Activated CD8-positive, alpha-beta memory T cell treated with anti-CD3 and anti-CD28 coated beads for 36 hours (primary cell): ENCODE measurements around the gene RNF44. TPM values are rescaled to one million over a fixed set of nuclear protein-coding genes. Genes with fewer than 3 reads are reported as not detected.

ENCODE experiments used
- CTCF ChIA-PET: fragments of 350-600 bp; sonication (Branson Sonifier 250); formaldehyde crosslinking; loops from one replicate; lab custom pipeline; 2021; ENCODE audit warnings: antibody characterized with exemption; lab: Charles Lee
- POLR2A ChIA-PET: fragments of 350-600 bp; sonication (Branson Sonifier 250); formaldehyde crosslinking; loops from one replicate; lab custom pipeline; 2021; ENCODE audit warnings: antibody characterized with exemption; lab: Charles Lee
- total RNA-seq, 2 experiments: library from RNA; stranded (reverse); gene quantifications; one replicate each; pipeline ENCODE4 v1.2.3, GENCODE V29; 2021

Gene RNF44
- 10 to 100 TPM; 47.2 to 50.5 TPM for total RNA-seq

GRCh38 chr5:176536902-176537553, at the start of gene RNF44:
TSS of gene RNF44 (minus strand) at chr5:176537402. CDS start at chr5:176532472, 4,930 bp downstream.
- ChIA-PET POLR2A (interaction anchor here (0.8 to 1.6 kb wide), 4 partner anchors 13 to 149 kb away, joined by 3 to 7 read pairs (median 4); partner anchors contain the start of genes FAF2 and NOP16), CTCF (interaction anchor here (0.8 to 1.3 kb wide), 6 partner anchors 38 to 122 kb away, joined by 3 to 5 read pairs (median 4); partner anchors contain the start of gene FAF2)

- CTCF ChIA-PET: interaction anchor here (2.0 kb wide), 1 partner anchor 8 kb away, joined by 7 read pairs; no protein-coding TSS in a partner anchor
- POLR2A ChIA-PET: no interaction called here
These were observed 45.9 kb upstream of the RNF44 start for GRCh38 chr5:176583076-176583475.

GRCh38 chr5:176581361-176581760, 44.2 kb upstream of the RNF44 start:
- POLR2A ChIA-PET: no interaction called here
- CTCF ChIA-PET: no interaction called here

- POLR2A ChIA-PET: no interaction called here
These were observed 42.1 kb upstream of the RNF44 start for GRCh38 chr5:176579323-176579722.

GRCh38 chr5:176578391-176578808, 41.2 kb upstream of the RNF44 start:
- CTCF ChIA-PET: interaction anchor here (1.0 to 1.9 kb wide), 5 partner anchors 12 to 162 kb away, joined by 3 to 4 read pairs (median 3); partner anchors contain the start of gene CLTB
- POLR2A ChIA-PET: no interaction called here

More at GRCh38 chr5:176579323-176579722, 42.1 kb upstream of the RNF44 start:
- CTCF ChIA-PET: interaction anchor here (1.0 to 1.9 kb wide), 4 partner anchors 11 to 163 kb away, joined by 3 to 4 read pairs (median 4); partner anchors contain the start of gene CLTB

- CTCF ChIA-PET: interaction anchor here (1.2 kb wide), 1 partner anchor 80 kb away, joined by 3 read pairs; no protein-coding TSS in a partner anchor
- POLR2A ChIA-PET: no interaction called here
These were observed 40.3 kb upstream of the RNF44 start for GRCh38 chr5:176577312-176578176.

GRCh38 chr5:176575488-176576422, 38.6 kb upstream of the RNF44 start:
- POLR2A ChIA-PET: no interaction called here

GRCh38 chr5:176575066-176575465, 37.9 kb upstream of the RNF44 start:
- ChIA-PET POLR2A (no interaction called here), CTCF (interaction anchor here (1.0 to 2.7 kb wide), 3 partner anchors 9 to 83 kb away, joined by 3 to 7 read pairs (median 4); no protein-coding TSS in a partner anchor)

More at GRCh38 chr5:176575488-176576422, 38.6 kb upstream of the RNF44 start:
- CTCF ChIA-PET: interaction anchor here (1.0 to 2.7 kb wide), 3 partner anchors 8 to 82 kb away, joined by 3 to 7 read pairs (median 4); no protein-coding TSS in a partner anchor

GRCh38 chr5:176574297-176574591, 37.0 kb upstream of the RNF44 start:
- POLR2A ChIA-PET: no interaction called here
- CTCF ChIA-PET: interaction anchor here (1.1 to 2.7 kb wide), 7 partner anchors 9 to 86 kb away, joined by 3 to 7 read pairs (median 5); no protein-coding TSS in a partner anchor

- POLR2A ChIA-PET: interaction anchor here (0.7 kb wide), 1 partner anchor 40 kb away, joined by 3 read pairs; no protein-coding TSS in a partner anchor
- CTCF ChIA-PET: interaction anchor here (0.6 to 2.7 kb wide), 10 partner anchors 10 to 87 kb away, joined by 3 to 8 read pairs (median 4); no protein-coding TSS in a partner anchor
These were observed 36.5 kb upstream of the RNF44 start for GRCh38 chr5:176573564-176574296.

- POLR2A ChIA-PET: interaction anchor here (0.5 kb wide), 1 partner anchor 26 kb away, joined by 7 read pairs; no protein-coding TSS in a partner anchor
- CTCF ChIA-PET: interaction anchor here (1.1 to 1.4 kb wide), 2 partner anchors 35 to 77 kb away, joined by 3 to 5 read pairs; no protein-coding TSS in a partner anchor
These were observed 32.8 kb upstream of the RNF44 start for GRCh38 chr5:176570044-176570443.

GRCh38 chr5:176568657-176569056, 31.5 kb upstream of the RNF44 start:
- ChIA-PET POLR2A (no interaction called here), CTCF (interaction anchor here (0.6 kb wide), 1 partner anchor 600 kb away, joined by 4 read pairs; no protein-coding TSS in a partner anchor)

GRCh38 chr5:176565760-176566288, 28.6 kb upstream of the RNF44 start:
- CTCF ChIA-PET: interaction anchor here (0.5 kb wide), 1 partner anchor 75 kb away, joined by 4 read pairs; no protein-coding TSS in a partner anchor
- POLR2A ChIA-PET: no interaction called here

- ChIA-PET POLR2A (no interaction called here), CTCF (interaction anchor here (1.8 kb wide), 1 partner anchor 10 kb away, joined by 4 read pairs; no protein-coding TSS in a partner anchor)
These were observed 26.8 kb upstream of the RNF44 start for GRCh38 chr5:176564002-176564401.

- POLR2A ChIA-PET: no interaction called here
- CTCF ChIA-PET: no interaction called here
These were observed 25.0 kb upstream of the RNF44 start for GRCh38 chr5:176562189-176562588.

GRCh38 chr5:176561259-176561658, 24.1 kb upstream of the RNF44 start:
- POLR2A ChIA-PET: no interaction called here
- CTCF ChIA-PET: no interaction called here

- ChIA-PET POLR2A (no interaction called here), CTCF (no interaction called here)
These were observed 23.2 kb upstream of the RNF44 start for GRCh38 chr5:176560364-176560763.
